Mesendoderm (in vitro differentiated cells): ENCODE data around the gene VAPA.

Experiments used
- DNase-seq: peaks from one replicate; pipeline ENCODE4 v3.0.0; 2013
- H2AK5ac ChIP-seq: 2 replicates; pipeline ENCODE4 v1.6.1; 2013; ENCODE audit warnings: low read length, inconsistent platforms
- H2BK120ac ChIP-seq: 2 replicates; pipeline ENCODE4 v1.6.1; 2013; ENCODE audit warnings: low read depth, mild to moderate bottlenecking, low read length, moderate library complexity, mixed read lengths
- H2BK15ac ChIP-seq: replicated peaks from 2 replicates; pipeline ENCODE4 v1.6.1; 2013; ENCODE audit warnings: low read depth, mild to moderate bottlenecking, moderate library complexity
- H2BK5ac ChIP-seq: 2 replicates; pipeline ENCODE4 v1.6.1; 2013; ENCODE audit warnings: low read length, inconsistent platforms
- H3K18ac ChIP-seq: 2 replicates; pipeline ENCODE4 v1.6.1; 2013; ENCODE audit warnings: mild to moderate bottlenecking, low read length, mixed read lengths
- H3K23ac ChIP-seq: one replicate; pipeline ENCODE4 v1.6.1; 2013; ENCODE audit warnings: low read length
- H3K27ac ChIP-seq: 2 replicates; pipeline ENCODE4 v1.5.1; 2013; ENCODE audit warnings: low read depth, mild to moderate bottlenecking, inconsistent platforms, low read length, moderate library complexity
- H3K27me3 ChIP-seq: 2 replicates; pipeline ENCODE4 v1.6.1; 2013; ENCODE audit warnings: low read length, control low read depth, mild to moderate bottlenecking, inconsistent platforms; ENCODE audit not compliant: insufficient read depth, poor library complexity
- H3K36me3 ChIP-seq: 2 replicates; pipeline ENCODE4 v1.6.1; 2013; ENCODE audit warnings: low read length, inconsistent platforms; ENCODE audit not compliant: control insufficient read depth, insufficient read depth
- H3K4ac ChIP-seq: one replicate; pipeline ENCODE4 v1.6.1; 2013; ENCODE audit warnings: low read depth, mild to moderate bottlenecking, low read length, moderate library complexity
- H3K4me1 ChIP-seq: 2 replicates; pipeline ENCODE4 v1.6.1; 2013; ENCODE audit warnings: low read depth, low read length, inconsistent platforms; ENCODE audit not compliant: control insufficient read depth
- H3K4me2 ChIP-seq: 2 replicates; pipeline ENCODE4 v1.6.1; 2013; ENCODE audit warnings: low read length
- H3K4me3 ChIP-seq: 2 replicates; pipeline ENCODE4 v1.5.1; 2013; ENCODE audit warnings: mild to moderate bottlenecking, low read length
- H3K56ac ChIP-seq: one replicate; pipeline ENCODE4 v1.6.1; 2013; ENCODE audit warnings: low read length
- H3K79me1 ChIP-seq: 2 replicates; pipeline ENCODE4 v1.6.1; 2013; ENCODE audit warnings: low read length, inconsistent platforms
- H3K79me2 ChIP-seq: 2 replicates; pipeline ENCODE4 v1.6.1; 2013; ENCODE audit warnings: mild to moderate bottlenecking, low read length; ENCODE audit not compliant: control insufficient read depth, insufficient read depth
- H3K9ac ChIP-seq: 2 replicates; pipeline ENCODE4 v1.6.1; 2013; ENCODE audit warnings: low read length, inconsistent platforms
- H4K5ac ChIP-seq: one replicate; pipeline ENCODE4 v1.6.1; 2013; ENCODE audit warnings: low read length
- H4K8ac ChIP-seq: one replicate; pipeline ENCODE4 v1.6.1; 2013; ENCODE audit warnings: low read depth, mild to moderate bottlenecking, control low read depth, low read length, moderate library complexity
- WGBS: extraction: QIAGEN DNeasy Blood & Tissue Kit; methylation state at CpG from one replicate; pipeline ENCODE4 v1.1.7; 2013; ENCODE audit warnings: low lambda C conversion rate, missing lambda C conversion rate; ENCODE audit not compliant: insufficient coverage; ENCODE audit errors: extremely low coverage; 5-methylcytosine and 5-hydroxymethylcytosine counted together

The VAPA gene

DNA sequence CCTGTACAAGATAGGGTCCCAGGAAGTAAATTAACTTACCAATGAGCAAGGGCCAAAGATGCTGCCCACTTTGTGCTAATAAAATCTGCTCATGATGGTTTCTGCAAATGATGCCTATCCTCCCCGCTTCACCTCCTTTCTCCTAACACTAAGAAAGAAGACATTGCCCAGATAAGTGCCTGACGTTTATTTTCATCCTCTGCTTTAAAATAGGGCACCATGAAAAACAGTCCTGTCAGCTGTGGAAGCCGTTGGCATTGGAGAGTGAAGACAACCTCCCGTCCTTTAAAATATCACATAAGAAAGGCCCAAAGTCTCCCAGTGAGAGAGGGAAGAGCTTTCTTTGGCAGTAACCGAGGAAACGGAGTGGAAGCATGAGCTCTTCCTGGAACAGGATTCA, 29.7 kb upstream of the VAPA start:
- H3K79me2 ChIP-seq, result no peaks in the 10 kb centered on the region
- no peak overlapping the region for H2AK5ac ChIP-seq
- no peaks in the 10 kb centered on the region for H3K36me3 ChIP-seq
- no peaks in the 10 kb centered on the region for H3K79me1 ChIP-seq
- no peak overlapping the region for H3K27ac ChIP-seq
- no peak overlapping the region for H2BK5ac ChIP-seq
- H4K5ac ChIP-seq, result no peak overlapping the region
- no peak overlapping the region for H3K4me3 ChIP-seq
- no peak overlapping the region for H3K4ac ChIP-seq
- no peak overlapping the region for H3K4me2 ChIP-seq
- no peak overlapping the region for H3K56ac ChIP-seq
- H3K23ac ChIP-seq, result no peak overlapping the region
- no peak overlapping the region for H3K18ac ChIP-seq
- H2BK120ac ChIP-seq, result no peak overlapping the region
- no peaks in the 10 kb centered on the region for H3K4me1 ChIP-seq
- no CpG with 5 or more reads among the region's 6 CpGs for WGBS
- no peak overlapping the region for H4K8ac ChIP-seq
- H2BK15ac ChIP-seq, result no peak overlapping the region
- H3K27me3 ChIP-seq, result no peaks in the 10 kb centered on the region
- no peak for DNase-seq
- no peak overlapping the region for H3K9ac ChIP-seq

DNA sequence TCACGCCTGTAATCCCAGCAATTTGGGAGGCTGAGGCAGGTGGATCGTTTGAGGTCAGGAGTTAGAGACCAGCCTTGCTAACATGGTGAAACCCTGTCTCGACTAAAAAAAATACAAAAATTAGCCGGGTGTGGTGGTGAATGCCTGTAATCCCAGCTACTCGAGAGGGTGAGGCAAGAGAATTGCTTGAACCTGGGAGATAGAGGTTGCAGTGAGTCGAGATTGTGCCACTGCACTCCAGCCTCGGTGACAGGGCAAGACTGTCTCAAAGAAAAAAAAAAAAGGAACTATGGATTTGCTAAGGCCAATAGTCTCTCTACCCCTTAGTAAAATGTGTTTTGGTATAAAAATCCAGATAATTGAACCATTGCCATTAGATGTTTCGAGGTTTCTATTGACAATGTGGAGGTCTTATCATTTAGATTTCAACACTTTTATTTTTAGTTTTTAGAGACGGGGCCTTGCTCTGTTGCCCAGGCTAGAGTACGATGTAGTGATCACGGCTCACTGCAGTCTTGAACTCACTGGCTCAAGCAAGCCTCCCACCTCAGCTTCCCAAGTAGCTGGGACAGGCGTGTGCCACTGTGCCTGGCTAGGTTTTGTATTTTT, 29.2 kb upstream of the VAPA start:
- H3K79me1 ChIP-seq, result no peaks in the 10 kb centered on the region
- no peak overlapping the region for H3K56ac ChIP-seq
- no peak overlapping the region for H3K4me2 ChIP-seq
- no peak overlapping the region for H4K5ac ChIP-seq
- H3K9ac ChIP-seq, result no peak overlapping the region
- H3K4ac ChIP-seq, result no peak overlapping the region
- no peaks in the 10 kb centered on the region for H3K79me2 ChIP-seq
- H3K23ac ChIP-seq, result no peak overlapping the region
- no peak overlapping the region for H3K27ac ChIP-seq
- no peak for DNase-seq
- H2BK120ac ChIP-seq, result no peak overlapping the region
- no peaks in the 10 kb centered on the region for H3K36me3 ChIP-seq
- no CpG with 5 or more reads among the region's 12 CpGs for WGBS
- H2BK5ac ChIP-seq, result no peak overlapping the region
- no peaks in the 10 kb centered on the region for H3K27me3 ChIP-seq
- H3K18ac ChIP-seq, result no peak overlapping the region
- no peak overlapping the region for H4K8ac ChIP-seq
- no peak overlapping the region for H2AK5ac ChIP-seq
- H3K4me1 ChIP-seq, result no peaks in the 10 kb centered on the region
- H2BK15ac ChIP-seq, result no peak overlapping the region
- H3K4me3 ChIP-seq, result no peak overlapping the region

DNA sequence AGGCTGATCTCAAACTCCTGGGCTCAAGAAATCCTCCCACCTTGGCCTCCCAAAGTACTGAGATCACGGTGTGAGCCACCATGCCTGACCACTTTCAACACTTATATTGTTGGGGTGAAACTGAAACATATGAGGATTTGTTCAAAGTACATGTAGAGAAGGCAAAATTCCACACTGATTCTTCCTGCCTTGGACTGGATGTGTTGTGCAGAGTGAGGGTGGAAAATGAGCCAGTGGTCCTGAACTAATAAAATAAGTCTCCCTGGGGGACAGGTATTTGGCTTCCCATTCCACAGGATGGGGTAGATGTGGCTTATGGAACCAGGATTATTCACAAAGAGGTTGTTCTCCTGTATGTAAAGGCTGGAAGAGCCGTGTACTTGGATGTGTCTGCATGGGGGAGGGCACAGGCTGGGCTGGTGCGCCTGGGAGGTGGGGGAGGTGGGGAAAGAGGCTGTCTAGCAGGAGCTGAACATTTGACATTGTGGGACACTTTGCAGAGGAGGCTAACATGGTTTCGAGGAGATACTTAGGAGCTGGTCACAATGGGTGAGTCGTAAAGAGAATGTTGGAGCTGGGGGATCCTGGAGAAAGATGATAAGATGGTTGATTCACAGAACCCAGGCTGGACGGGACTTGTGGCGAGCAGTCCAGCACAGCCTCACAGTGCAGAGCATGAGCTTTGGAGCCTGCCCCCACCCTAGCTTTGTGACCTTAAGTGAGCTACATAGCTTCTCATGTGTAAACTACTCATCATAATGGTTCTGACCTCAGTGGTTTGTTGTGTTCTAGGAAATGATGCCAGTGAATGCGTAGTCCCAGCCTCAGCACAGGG, 28.4 kb upstream of the VAPA start, which contains the start of gene TXNDC2:
Gene TXNDC2 (plus strand): TSS at position 804 of the 835 bp plus-strand sequence. CDS start 708 bp downstream, outside the sequence.
- no peaks in the 10 kb centered on the region for H3K79me1 ChIP-seq
- no peaks in the 10 kb centered on the region for H3K27me3 ChIP-seq
- no peak within 1 kb of the TSS for H3K4ac ChIP-seq
- no peak within 1 kb of the TSS for H3K9ac ChIP-seq
- H4K5ac ChIP-seq, result no peak within 1 kb of the TSS
- H3K4me1 ChIP-seq, result no peaks in the 10 kb centered on the region
- H3K36me3 ChIP-seq, result no peaks in the 10 kb centered on the region
- no peak within 1 kb of the TSS for H4K8ac ChIP-seq
- no peak within 1 kb of the TSS for H3K4me3 ChIP-seq
- no peak within 1 kb of the TSS for H2BK5ac ChIP-seq
- H3K56ac ChIP-seq, result no peak within 1 kb of the TSS
- H2BK15ac ChIP-seq, result no peak within 1 kb of the TSS
- H3K27ac ChIP-seq, result no peak within 1 kb of the TSS
- no peak within 1 kb of the TSS for H3K23ac ChIP-seq
- no peak within 1 kb of the TSS for H3K4me2 ChIP-seq
- no peak for DNase-seq
- no peak within 1 kb of the TSS for H2AK5ac ChIP-seq
- H3K18ac ChIP-seq, result no peak within 1 kb of the TSS
- WGBS, result no CpG with 5 or more reads among the region's 8 CpGs
- H2BK120ac ChIP-seq, result no peak within 1 kb of the TSS
- no peaks in the 10 kb centered on the region for H3K79me2 ChIP-seq

DNA sequence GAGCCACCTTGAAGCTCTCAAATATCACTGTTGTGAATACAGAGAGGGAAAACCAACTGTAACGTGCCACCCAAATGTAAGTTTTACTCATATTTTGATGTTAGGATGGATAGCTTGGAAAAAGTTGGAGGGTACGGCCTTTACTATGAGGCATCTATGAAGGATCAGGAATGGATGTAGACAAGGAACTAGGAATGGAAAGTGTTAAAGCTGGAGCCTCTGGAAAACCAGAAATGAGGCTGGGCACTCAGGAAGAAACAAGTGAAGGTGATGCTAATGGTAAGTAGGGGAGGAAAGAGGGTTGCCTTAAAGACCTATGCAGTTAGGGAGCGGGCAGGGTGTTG, 27.8 kb upstream of the VAPA start:
- no peak overlapping the region for H3K4ac ChIP-seq
- no peak overlapping the region for H3K23ac ChIP-seq
- no peaks in the 10 kb centered on the region for H3K4me1 ChIP-seq
- no peak overlapping the region for H2BK5ac ChIP-seq
- no peaks in the 10 kb centered on the region for H3K79me2 ChIP-seq
- H3K56ac ChIP-seq, result no peak overlapping the region
- H3K79me1 ChIP-seq, result no peaks in the 10 kb centered on the region
- no peak overlapping the region for H3K9ac ChIP-seq
- H3K27me3 ChIP-seq, result no peaks in the 10 kb centered on the region
- WGBS, result no CpG with 5 or more reads among the region's 3 CpGs
- no peak overlapping the region for H2BK15ac ChIP-seq
- no peak overlapping the region for H3K4me2 ChIP-seq
- no peak overlapping the region for H3K27ac ChIP-seq
- H2BK120ac ChIP-seq, result no peak overlapping the region
- no peak for DNase-seq
- H3K36me3 ChIP-seq, result no peaks in the 10 kb centered on the region
- H4K5ac ChIP-seq, result no peak overlapping the region
- no peak overlapping the region for H3K18ac ChIP-seq
- no peak overlapping the region for H3K4me3 ChIP-seq
- H4K8ac ChIP-seq, result no peak overlapping the region
- no peak overlapping the region for H2AK5ac ChIP-seq

DNA sequence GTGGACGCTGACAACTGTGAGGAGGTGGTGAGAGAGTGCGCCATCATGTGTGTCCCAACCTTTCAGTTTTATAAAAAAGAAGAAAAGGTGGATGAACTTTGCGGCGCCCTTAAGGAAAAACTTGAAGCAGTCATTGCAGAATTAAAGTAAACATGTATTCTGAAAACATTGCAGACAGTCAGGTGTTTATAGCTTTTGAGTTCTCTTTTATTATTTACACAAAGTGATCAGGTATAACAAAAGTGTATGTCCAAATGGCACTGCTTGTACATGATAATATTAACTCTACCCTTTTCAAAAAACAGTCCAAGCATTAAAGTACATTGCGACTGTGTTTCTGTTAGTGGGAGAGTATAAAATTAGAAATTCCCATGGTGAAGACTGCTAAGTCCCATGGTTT, 25.8 kb upstream of the VAPA start:
- Histone ChIP-seq H3K9ac (no peak overlapping the region), H4K8ac (no peak overlapping the region), H3K36me3 (no peaks in the 10 kb centered on the region), H2BK15ac (no peak overlapping the region), H4K5ac (no peak overlapping the region), H3K79me1 (no peaks in the 10 kb centered on the region), H2BK5ac (no peak overlapping the region), H3K79me2 (no peaks in the 10 kb centered on the region), H2BK120ac (no peak overlapping the region), H3K4me3 (no peak overlapping the region), H3K4ac (no peak overlapping the region), H2AK5ac (no peak overlapping the region), H3K27me3 (no peaks in the 10 kb centered on the region), H3K56ac (no peak overlapping the region), H3K23ac (no peak overlapping the region), H3K4me2 (no peak overlapping the region), H3K27ac (no peak overlapping the region), H3K4me1 (no peaks in the 10 kb centered on the region), H3K18ac (no peak overlapping the region)
- no peak for DNase-seq
- no CpG with 5 or more reads among the region's 5 CpGs for WGBS
